OCI-LY3 (cell line): ENCODE data around the gene DOK5.

Experiments
- EZH2phosphoT487 ChIP-seq: fragments of 200-600 bp; shearing (Covaris generic); IDR thresholded peaks from 2 replicates; pipeline ENCODE4 v1.6.1; 2018; ENCODE audit warnings: antibody characterized with exemption, mixed run types, low read depth
- TF ChIP-seq, protein P1 (sequence below): fragments of 200-600, 300-600 bp; sonication (generic); IDR thresholded peaks from 2 replicates; pipeline ENCODE4 v1.5.1; 2014; ENCODE audit warnings: antibody characterized with exemption, low read length, low read depth

DNA sequence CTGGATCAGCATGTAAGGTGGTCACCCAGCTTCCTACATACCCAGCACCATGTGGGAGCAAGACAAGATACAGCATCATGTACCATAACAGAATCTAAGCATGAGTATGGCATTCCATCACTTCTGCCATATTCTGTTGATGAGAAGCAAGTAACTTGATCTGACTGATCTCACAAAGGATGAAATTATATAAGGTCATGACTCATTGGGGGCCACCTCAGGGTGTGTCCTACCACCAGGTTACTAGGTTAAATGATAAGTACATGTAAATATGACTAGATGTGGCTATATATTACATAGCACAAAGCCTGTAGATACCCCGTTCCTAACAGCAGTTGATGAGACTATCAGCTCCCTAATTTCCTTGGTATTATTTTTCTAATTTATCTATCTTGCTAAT, 213.1 kb downstream of the DOK5 start:
- TF ChIP-seq, protein P1, sequence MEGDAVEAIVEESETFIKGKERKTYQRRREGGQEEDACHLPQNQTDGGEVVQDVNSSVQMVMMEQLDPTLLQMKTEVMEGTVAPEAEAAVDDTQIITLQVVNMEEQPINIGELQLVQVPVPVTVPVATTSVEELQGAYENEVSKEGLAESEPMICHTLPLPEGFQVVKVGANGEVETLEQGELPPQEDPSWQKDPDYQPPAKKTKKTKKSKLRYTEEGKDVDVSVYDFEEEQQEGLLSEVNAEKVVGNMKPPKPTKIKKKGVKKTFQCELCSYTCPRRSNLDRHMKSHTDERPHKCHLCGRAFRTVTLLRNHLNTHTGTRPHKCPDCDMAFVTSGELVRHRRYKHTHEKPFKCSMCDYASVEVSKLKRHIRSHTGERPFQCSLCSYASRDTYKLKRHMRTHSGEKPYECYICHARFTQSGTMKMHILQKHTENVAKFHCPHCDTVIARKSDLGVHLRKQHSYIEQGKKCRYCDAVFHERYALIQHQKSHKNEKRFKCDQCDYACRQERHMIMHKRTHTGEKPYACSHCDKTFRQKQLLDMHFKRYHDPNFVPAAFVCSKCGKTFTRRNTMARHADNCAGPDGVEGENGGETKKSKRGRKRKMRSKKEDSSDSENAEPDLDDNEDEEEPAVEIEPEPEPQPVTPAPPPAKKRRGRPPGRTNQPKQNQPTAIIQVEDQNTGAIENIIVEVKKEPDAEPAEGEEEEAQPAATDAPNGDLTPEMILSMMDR: no peak
- TF ChIP-seq EZH2phosphoT487: no peak
